Measurements from ENCODE around the gene LYG2.
"Not testable (repeated sequence)": the region's sequence is repeated elsewhere in the genome, so short reads cannot be mapped to it uniquely, and the experiment has no call there.

LYG2 gene

GRCh38 chr2:99255491-99256318 is at the start of gene LYG2:
LYG2 (minus strand) TSS chr2:99255666; CDS start chr2:99254260, 1,406 bp downstream.
- no peak for DNase-seq

GRCh38 chr2:99301097-99301496 is 45.6 kb upstream of the LYG2 start, which contains the start of gene LYG1:
LYG1 (minus strand) TSS chr2:99301197; CDS start chr2:99295670, 5,527 bp downstream.
- not testable (repeated sequence) for DNase-seq

GRCh38 chr2:99299580-99299979 is 44.1 kb upstream of the LYG2 start:
- DNase-seq, result no peak

- DNase-seq, result no peak
Measured at GRCh38 chr2:99297994-99298393, 42.5 kb upstream of the LYG2 start.

- DNase-seq, result no peak
Measured at GRCh38 chr2:99285526-99285925, 30.1 kb upstream of the LYG2 start.

GRCh38 chr2:99279969-99280695 is 24.7 kb upstream of the LYG2 start:
- DNase-seq, result no peak

DNA sequence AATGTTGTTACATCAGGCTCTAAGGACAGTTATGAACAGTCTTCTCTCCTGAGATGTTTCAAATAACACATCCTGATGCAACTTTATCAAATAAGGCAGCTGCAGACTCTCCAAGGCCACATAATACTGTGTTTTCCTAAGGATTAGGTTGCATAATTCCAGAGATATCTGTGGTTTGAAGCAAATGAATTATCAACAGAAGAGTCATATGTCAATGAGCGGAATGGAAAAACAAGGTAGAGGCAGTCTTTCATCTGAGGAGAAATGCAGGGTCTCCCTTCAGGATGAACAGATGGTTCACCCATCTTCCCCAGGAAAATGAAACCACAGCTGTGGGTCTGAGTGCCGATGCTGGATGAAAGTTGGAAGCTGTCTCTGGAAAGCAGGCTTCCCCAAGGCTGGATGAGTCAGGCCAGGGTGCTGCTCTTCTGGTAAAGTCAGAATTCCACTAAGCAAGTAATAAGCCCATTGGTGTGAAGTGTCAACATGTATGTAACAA is 23.4 kb upstream of the LYG2 start:
- no peak for DNase-seq

DNA sequence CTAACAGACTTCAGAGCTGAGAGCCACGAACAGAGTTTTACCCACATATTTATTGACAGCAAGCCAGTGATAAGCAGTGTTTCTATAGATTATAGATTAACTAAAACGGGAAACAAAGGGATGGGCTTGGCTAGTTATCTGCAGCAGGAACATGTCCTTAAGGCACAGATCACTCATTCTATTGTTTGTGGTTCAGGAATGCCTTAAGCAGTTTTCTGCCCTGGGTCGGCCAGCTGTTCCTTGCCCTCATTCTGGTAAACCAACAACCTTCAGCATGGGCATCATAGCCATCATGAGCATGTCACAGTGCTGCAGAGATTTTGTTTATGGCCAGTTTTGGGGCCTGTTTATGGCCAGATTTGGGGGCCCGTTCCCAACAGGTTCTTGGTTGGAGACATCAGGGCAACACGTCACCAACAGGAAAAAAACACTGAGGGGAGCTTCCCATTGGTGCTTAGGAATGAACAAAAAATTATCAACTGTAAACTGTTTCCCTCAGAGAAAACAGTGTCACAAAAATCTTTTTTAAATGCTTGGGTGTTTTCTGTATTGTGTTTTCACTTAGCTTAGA is 22.8 kb upstream of the LYG2 start:
- DNase-seq, result not testable (repeated sequence)

GRCh38 chr2:99275882-99276281 is 20.4 kb upstream of the LYG2 start:
- DNase-seq, result no peak

GRCh38 chr2:99261242-99261641 is 5.8 kb upstream of the LYG2 start:
- no peak for DNase-seq

DNA sequence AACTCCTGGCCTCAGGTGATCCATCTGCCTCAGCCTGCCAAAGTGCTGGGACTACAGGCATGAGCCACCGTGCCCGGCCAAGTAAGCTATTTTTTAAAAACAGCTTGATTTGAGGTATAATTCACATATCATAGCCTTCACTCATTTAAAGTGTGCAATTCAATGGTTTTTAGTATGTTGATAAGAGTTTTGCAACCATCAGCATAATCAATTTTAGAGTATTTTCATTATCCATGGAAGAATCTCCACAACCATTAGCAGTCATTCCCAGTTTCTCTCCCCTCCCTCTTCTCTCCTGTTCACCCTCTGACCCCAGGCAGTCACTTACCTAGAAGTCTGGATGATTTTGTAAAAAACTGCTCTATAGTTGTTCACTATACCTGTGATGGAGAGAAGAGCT is 4.7 kb upstream of the LYG2 start:
- no peak for DNase-seq

- no peak for DNase-seq
Measured at GRCh38 chr2:99259465-99259864, 4.0 kb upstream of the LYG2 start.

DNA sequence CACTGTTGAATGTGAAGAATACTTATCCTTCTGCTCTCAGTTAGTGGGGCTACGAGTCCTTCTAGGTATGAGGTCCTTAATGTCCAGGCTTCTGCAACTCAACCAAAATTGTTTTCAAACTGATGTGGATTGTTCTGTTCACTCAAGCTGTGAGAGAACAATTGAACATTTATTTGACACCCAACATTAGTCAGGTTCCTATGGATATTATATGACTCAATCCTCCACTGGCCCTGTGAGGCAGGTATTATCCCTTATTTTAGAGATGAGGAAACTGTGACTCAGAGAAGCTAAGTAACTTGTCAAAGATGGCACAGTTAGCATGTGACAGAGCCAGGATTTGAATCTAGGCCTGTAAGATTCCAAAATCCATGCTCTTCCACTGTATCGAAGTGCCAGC is 1.2 kb upstream of the LYG2 start:
- DNase-seq, result no peak

- no peak for DNase-seq
Measured at GRCh38 chr2:99249951-99250350, 5.5 kb downstream of the LYG2 start.

GRCh38 chr2:99242151-99242550 is 13.3 kb downstream of the LYG2 start:
- DNase-seq, result no peak

DNA sequence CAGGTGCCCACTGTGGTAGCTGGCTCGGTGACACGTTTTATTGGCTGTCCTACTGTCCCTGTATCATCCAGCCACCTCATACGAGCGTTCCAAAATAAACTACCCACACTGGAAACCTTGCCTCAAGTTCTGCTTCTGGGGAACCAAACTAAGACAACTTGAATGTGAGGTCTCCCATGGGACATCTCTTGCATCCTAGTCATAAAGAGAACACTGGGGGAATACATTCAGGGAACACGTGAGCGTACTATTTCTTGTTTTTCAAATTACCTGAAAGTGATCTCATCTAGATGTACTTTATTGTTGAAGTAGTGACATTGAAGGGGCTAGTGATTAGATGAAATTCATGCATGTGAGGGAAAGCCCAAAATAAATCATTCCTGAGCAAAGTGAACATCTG is 15.0 kb downstream of the LYG2 start:
- no peak for DNase-seq

- DNase-seq, result no peak
Measured at GRCh38 chr2:99238599-99238998, 16.9 kb downstream of the LYG2 start.

- DNase-seq, result not testable (repeated sequence)
Measured at GRCh38 chr2:99233177-99233576, 22.3 kb downstream of the LYG2 start.

DNA sequence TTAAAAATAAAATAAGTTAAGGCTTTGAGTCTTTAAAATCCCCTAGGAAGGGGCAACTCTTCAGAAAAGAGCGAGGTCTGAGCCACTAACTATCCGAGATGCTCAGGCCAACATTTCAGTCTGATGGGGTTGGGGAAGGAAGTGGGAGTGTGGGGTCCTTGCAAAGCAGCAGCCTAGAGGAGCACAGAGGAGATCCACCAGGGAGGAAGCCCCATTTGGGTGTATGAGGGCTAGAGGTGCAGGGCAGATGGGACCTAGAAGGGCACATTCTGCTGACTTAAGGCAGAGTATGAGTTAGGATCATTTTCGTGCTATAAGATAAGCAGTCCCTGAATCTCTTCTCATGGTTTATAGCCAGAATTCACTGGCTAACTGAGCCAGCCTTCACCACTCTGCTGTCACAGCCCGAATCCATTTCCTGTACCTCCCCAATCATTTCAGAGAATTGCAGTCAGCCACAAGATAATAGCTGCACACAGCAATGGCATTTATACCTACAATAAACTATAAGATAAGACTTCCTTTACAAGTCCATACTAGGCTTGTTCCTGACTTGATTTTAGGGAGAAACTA is 37.5 kb downstream of the LYG2 start:
- no peak for DNase-seq

- DNase-seq, result no peak
Measured at GRCh38 chr2:99216096-99216495, 39.4 kb downstream of the LYG2 start.

DNA sequence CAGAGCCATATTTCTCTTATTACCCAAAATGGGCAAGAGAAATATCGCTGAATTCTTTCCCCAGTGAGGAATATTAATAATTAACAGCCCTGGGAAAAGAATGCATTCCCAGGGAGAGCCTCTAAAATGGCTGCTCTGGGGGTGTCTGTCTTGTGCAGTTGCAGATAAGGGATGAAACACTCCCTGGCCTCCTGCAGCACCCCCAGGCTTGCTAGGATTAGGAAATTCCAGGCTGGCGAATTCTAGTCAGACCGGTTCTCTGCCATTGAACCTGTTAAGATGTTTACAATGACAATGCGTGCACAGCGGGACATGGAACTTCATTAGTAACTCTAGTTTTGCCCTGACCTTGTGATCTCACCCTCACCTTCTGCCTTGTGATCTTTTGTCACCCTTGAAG is 50.0 kb downstream of the LYG2 start:
- peak; percentile 2 for DNase-seq

DNA sequence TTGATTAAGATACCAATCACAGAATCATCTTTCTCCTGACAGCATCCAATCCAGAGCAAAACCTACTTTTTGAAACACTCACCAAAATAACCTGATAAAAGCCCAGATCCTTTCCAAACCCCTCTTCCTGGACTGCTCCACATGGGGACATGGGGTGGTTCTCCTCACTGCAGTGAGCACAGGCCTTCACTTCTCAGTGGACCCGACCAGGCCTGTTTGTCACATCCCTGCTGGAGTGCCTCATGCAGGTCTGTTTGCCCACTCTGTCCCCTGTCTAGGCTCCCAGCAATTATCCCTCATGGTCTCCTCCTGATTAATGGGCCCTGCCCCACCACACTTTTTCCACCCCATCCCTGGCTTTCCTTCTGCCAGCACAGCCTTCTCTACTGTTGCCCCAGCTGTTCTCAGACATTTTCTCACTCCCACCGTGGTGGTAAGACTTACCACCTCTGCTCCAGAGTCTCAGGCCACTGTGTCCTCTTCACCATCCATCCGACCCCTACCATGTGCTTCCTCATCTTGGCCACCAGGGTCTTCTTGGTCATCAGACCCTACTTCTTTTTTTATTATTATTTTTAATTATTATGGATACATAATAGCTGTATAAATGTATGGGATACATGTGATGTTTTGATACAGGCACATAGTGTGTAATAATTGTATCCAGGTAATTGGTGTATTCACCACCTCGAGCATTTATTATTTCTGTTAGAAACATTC is 53.3 kb downstream of the LYG2 start:
- DNase-seq, result no peak

All from NCI-H748 treated with DMSO at 0.1 percent for 48 hours (cell line).